SIG-M5 treated with dmso at 0.1 percent for 504 hours (cell line): ENCODE measurements around the gene BMP3.
"Not testable (repeated sequence)": the region's sequence is repeated elsewhere in the genome, so short reads cannot be mapped to it uniquely, and the experiment has no call there.

Experiments used
- DNase-seq: peaks from one replicate; lab custom pipeline; 2025; ENCODE audit not compliant: unreplicated experiment; lab: John Stamatoyannopoulos, UW

BMP3 gene

GRCh38 chr4:81030061-81030980, at the start of gene BMP3:
Gene BMP3 (plus strand): TSS chr4:81030708. CDS start chr4:81031285, 577 bp downstream.
- no peak for DNase-seq

- DNase-seq: no peak
These were observed 44.5 kb upstream of the BMP3 start for GRCh38 chr4:80986011-80986410.

GRCh38 chr4:80989921-80990544, 40.5 kb upstream of the BMP3 start:
- DNase-seq: peak; percentile 28

GRCh38 chr4:80990851-80991250, 39.7 kb upstream of the BMP3 start:
- DNase-seq: no peak

- no peak for DNase-seq
These were observed 30.6 kb upstream of the BMP3 start for GRCh38 chr4:80999943-81000342.

GRCh38 chr4:81003597-81004111, 26.9 kb upstream of the BMP3 start:
- DNase-seq: no peak

- no peak for DNase-seq
These were observed 23.1 kb upstream of the BMP3 start for GRCh38 chr4:81007417-81007816.

- DNase-seq: not testable (repeated sequence)
These were observed 13.9 kb upstream of the BMP3 start for GRCh38 chr4:81016566-81016965.

- DNase-seq: no peak
These were observed 11.5 kb upstream of the BMP3 start for GRCh38 chr4:81019006-81019405.

- DNase-seq: peak; percentile 39
These were observed 9.2 kb upstream of the BMP3 start for GRCh38 chr4:81021142-81021944.

- DNase-seq: no peak
These were observed 8.5 kb upstream of the BMP3 start for GRCh38 chr4:81021981-81022380.

GRCh38 chr4:81023484-81023883, 7.0 kb upstream of the BMP3 start:
- no peak for DNase-seq

GRCh38 chr4:81030981-81031791, 678 bp downstream of the BMP3 start:
- no peak for DNase-seq

GRCh38 chr4:81031796-81032551, 1.5 kb downstream of the BMP3 start:
- no peak for DNase-seq

- no peak for DNase-seq
These were observed 2.5 kb downstream of the BMP3 start for GRCh38 chr4:81032771-81033684.

- no peak for DNase-seq
These were observed 8.3 kb downstream of the BMP3 start for GRCh38 chr4:81038636-81039350.

GRCh38 chr4:81039351-81039972, 9.0 kb downstream of the BMP3 start:
- no peak for DNase-seq
